ENCODE results near the gene TIPIN. TPM values are rescaled to one million over a fixed set of nuclear protein-coding genes. Genes with fewer than 3 reads are reported as not detected.
"Not testable (repeated sequence)": the region's sequence is repeated elsewhere in the genome, so short reads cannot be mapped to it uniquely, and the experiment has no call there.

TIPIN gene
- total and polyA plus RNA-seq, 2 of the 8 experiments (the other 6 are each of a cell fraction or from before 2014, with no cell fraction given): 8.5 to 24.7 TPM

GRCh38 chr15:66393037-66393436 lies 36.6 kb upstream of the TIPIN start:
- H3K4me1 ChIP-seq (replicated peaks in 1 of 4; ENCODE audit: control insufficient read depth in 3 of 4, insufficient read depth in 4 of 4, low read length in 3 of 4); H2BK120ac ChIP-seq (replicated peaks; ENCODE audit: low read depth, low read length); H2BK15ac ChIP-seq (ENCODE audit: low read length); H3K27me3 ChIP-seq (replicated peaks in 1 of 4; ENCODE audit: control insufficient read depth in 3 of 4, extremely low read depth in 1 of 4, insufficient read depth in 3 of 4, low read length in 3 of 4); H4K91ac ChIP-seq (replicated peaks; ENCODE audit: insufficient read length, low read length); FAIRE-seq; H3K56ac ChIP-seq (replicated peaks; ENCODE audit: insufficient read length, low read depth, low read length); H2BK5ac ChIP-seq (ENCODE audit: low read depth, low read length); H4K5ac ChIP-seq (ENCODE audit: insufficient read length, low read depth, low read length); H2BK20ac ChIP-seq (ENCODE audit: low read length); H3K9me3 ChIP-seq (ENCODE audit: insufficient read depth in 2 of 2, low read depth in 1 of 2, low read length in 1 of 2); H3K4ac ChIP-seq (replicated peaks; ENCODE audit: insufficient read length, low read depth, low read length); H3K4me3 ChIP-seq (ENCODE audit: extremely low read depth in 1 of 4, insufficient read depth in 2 of 4, low read depth in 3 of 4, low read length in 4 of 4); H2BK12ac ChIP-seq (ENCODE audit: low read depth, low read length); H2AFZ ChIP-seq (ENCODE audit: low read length); DNase-seq (ENCODE audit: low read depth in 1 of 2, low spot score in 2 of 2); H4K20me1 ChIP-seq (replicated peaks in 1 of 2; ENCODE audit: control insufficient read depth in 1 of 2, insufficient read depth in 2 of 2, low read length in 2 of 2); H3K23me2 ChIP-seq (ENCODE audit: low read depth, low read length); H3K14ac ChIP-seq (ENCODE audit: insufficient read length); H3K4me2 ChIP-seq (ENCODE audit: insufficient read depth in 1 of 2, low read depth in 2 of 2, low read length in 2 of 2); H3K23ac ChIP-seq (ENCODE audit: insufficient read length); H2AK5ac ChIP-seq (ENCODE audit: low read depth, low read length); H4K8ac ChIP-seq (ENCODE audit: extremely low read depth, insufficient read depth, low read length); H3K36me3 ChIP-seq (ENCODE audit: control insufficient read depth in 2 of 4, insufficient read depth in 4 of 4, low read length in 3 of 4); H3K18ac ChIP-seq (ENCODE audit: extremely low read depth, low read length); H3K9ac ChIP-seq (replicated peaks in 1 of 4; ENCODE audit: extremely low read depth in 1 of 4, low read depth in 3 of 4, low read length in 3 of 4); H3K27ac ChIP-seq (ENCODE audit: low read depth, low read length): not testable (repeated sequence)
- ChIA-PET POLR2A (ENCODE audit: partially characterized antibody) (interaction anchor here (0.6 to 2.2 kb wide), 2 partner anchors 106 to 184 kb away, joined by 7 to 10 read pairs; partner anchors contain the start of gene SNAPC5), CTCF (ENCODE audit: partially characterized antibody) (interaction anchor here (0.6 to 3.4 kb wide), 4 partner anchors 8 to 1051 kb away, joined by 3 to 19 read pairs (median 5); no protein-coding TSS in a partner anchor)
- no CpG with 5 or more reads among the region's 1 CpG for WGBS, 2 experiments (ENCODE audit: extremely low coverage in 1 of 2, insufficient coverage in 1 of 2, insufficient read length in 1 of 2, insufficient replicate concordance in 2 of 2, low coverage in 1 of 2, low lambda C conversion rate in 2 of 2, missing lambda C conversion rate in 1 of 2)
- Histone ChIP-seq H3K79me2 (ENCODE audit: control insufficient read depth in 1 of 2, insufficient read depth in 2 of 2, low read length in 2 of 2) (peaks cover 35 to 93% of the 10 kb centered on the region in 2 experiments), H3K79me1 (ENCODE audit: low read depth, low read length) (peaks cover 22% of the 10 kb centered on the region)
